NK-92 (cell line): ENCODE data around the gene ACOXL.

ENCODE experiments used
- DNase-seq: peaks from one replicate; lab custom pipeline; 2025; ENCODE audit not compliant: unreplicated experiment; lab: John Stamatoyannopoulos, UW

Gene ACOXL

DNA sequence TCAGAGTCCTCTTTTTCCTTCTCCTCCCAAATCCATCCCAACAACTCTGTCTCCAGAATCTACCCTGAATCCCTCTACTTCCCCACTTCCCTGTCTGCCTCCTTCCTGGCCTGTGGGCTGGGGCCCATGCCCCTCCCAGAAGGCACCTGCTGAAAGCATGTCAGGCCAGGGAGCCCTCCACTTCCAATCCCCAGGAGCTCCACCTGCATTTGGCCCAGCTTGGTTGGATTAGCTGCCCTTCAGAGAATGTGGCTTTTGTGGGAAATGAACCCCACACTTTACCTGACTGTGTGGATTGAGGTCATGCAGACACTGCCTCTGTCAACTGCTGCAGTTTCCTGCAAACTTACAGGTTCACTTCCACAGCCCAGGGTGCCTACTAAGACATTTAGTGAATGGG is 58.5 kb downstream of the ACOXL start:
- no peak for DNase-seq

DNA sequence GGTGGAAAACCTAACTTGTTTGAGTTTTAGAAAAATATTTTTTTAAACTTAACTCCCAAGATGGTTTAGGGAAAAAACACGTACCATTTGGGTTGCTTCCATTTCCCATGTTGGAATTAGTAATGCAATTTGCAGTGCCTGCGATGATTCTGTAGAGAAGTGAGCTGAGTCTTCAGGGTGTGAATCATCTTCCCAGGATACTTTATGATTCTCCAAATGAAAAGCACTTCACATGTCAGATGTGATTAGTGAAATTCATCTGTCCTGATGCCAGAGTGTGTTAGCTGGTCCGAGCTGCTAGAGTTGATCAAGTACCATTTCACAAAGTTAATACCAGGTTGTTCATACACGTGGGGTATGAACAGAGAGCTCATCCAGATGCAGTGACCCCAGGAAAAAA is 59.1 kb downstream of the ACOXL start:
- no peak for DNase-seq

DNA sequence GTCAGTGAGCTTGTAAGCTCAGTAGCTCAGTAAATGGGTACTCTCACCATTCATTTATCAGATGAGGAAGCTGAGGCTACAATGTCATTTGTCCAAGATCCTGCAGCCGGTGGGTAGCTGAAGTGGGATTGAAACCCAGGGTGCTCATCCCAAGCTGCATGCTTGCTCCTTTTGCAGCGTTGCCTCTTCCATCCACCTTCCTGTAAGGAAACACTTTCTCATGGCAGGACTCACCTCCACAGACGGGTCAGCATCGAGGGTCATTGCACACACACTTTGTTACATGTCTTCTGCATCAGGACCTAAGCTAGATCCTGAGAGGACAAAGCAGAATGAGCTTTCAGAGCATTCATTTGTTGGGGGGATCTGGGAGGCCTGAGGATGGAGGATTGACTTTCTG is 60.7 kb downstream of the ACOXL start:
- no peak for DNase-seq

DNA sequence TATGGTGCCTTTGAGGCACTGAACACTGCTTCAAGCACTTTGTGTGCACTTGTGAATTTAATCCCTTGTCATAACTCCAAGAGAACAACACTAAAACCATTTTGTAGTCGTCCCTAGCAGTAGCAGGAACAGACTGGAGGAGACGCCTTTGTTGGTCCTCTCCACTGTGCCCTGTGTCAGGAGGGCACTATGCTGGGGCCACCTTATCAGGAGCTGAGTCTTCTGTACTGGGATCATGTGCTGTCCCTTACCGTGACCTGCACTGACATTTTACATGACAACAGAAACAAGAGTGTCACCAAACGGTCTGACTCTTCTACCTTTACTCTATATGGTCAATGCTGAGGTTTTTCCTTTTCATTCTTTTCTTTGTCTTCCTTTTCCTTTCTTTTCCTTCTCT is 62.0 kb downstream of the ACOXL start:
- DNase-seq, result no peak

DNA sequence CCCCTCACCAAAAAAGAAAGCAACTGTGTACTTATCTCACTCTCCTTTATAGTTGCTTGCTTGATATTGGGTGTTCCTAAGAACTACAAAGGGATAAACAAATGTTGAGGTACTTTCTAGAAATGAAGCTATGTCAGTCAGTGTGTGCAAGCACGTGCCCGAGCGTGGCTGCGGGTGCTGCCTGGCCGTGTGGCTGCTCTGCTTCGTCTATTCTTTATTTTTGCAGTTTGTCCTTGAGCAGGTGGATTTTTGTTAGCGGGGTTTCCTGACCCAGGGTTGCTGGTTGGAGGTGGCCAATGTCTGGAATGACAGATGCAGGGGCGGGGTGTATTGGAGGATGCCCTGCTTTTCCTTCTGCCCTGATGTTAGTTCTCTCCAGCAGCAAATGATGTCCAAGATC is 62.6 kb downstream of the ACOXL start:
- DNase-seq, result no peak

DNA sequence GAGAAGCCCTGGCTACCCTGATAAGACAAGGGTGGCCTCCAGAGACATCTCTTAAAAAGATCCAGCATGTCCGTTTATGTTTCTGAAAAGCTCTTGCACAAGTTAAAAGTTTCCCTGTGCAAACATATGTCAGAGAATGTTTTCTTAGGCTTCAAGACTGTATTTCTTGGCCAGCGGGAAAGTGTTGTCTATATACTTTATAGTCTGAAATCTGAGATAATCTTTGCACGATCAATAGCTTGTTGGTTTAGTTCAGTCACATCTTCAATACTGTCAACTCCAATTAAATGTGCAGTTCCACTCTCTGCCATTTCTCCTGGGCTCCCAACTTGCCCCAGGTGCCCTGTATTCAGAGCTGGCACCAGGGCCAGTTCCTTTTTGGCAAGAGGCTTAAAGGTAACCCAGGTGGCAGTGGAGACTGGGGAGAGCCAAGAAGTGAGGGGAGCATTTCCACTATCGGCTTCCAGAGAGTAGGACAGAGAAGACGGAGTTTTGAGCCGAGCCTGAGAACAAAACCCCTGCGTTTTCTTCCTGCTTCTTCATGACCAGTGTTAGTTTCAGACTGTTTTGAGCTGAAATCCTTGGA is 64.4 kb downstream of the ACOXL start:
- DNase-seq, result no peak

DNA sequence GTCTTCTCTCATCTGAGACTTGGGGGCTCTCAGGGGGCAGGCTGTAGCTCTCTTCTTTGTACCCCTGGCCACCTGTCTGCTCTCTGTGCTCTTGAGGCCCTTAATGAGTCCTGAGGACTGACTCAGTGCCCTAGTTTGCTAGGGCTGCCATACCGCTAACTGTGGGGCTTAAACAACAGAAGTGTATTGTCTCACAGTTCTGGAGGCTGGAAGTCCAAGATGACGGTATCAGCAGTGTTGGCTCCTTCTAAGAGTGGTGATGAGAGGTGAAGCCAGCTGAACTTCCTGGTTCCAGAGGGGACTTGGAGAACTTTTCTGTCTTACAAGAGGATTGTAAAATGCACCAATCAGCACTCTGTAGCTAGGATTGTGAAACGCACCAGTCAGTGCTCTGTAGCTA is 67.0 kb downstream of the ACOXL start:
- no peak for DNase-seq

DNA sequence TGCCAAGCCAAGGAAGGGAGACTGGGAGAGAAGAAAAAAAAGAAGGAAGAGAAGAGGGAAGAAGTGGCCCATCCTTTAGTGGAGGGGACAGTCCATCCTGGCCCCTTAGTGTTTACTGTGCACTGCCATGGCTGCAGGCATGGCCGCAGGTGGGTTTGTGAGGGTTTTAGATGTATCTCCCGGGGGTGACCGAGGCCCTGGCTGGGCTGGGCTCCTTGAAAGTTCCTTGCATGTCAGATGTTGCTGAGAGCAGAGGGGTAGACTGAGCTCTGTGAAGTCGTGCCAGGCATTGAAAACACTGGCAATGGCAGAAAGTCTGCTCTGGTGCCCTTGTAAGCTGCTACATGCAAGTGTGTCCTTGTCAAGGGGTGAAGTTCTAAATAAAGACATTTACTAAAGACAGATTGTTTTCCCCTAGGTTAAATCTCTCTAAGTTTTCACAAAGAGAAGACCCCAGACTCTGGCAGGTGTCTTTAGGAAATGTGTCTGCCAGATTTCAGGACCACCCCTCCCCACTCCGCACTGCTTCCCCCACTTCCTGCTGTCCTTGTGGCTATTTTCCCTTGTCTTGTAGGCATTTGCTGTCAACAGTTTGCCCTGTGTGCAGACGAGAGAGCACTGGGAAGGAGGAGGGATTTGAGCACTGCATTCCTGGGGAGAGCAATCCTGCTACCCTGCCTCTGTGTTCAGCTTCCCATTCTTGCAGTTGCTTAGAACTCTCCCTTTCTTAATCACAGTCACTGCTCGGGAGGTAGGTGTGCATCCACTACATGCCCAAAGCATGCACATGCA is 68.4 kb downstream of the ACOXL start:
- no peak for DNase-seq

DNA sequence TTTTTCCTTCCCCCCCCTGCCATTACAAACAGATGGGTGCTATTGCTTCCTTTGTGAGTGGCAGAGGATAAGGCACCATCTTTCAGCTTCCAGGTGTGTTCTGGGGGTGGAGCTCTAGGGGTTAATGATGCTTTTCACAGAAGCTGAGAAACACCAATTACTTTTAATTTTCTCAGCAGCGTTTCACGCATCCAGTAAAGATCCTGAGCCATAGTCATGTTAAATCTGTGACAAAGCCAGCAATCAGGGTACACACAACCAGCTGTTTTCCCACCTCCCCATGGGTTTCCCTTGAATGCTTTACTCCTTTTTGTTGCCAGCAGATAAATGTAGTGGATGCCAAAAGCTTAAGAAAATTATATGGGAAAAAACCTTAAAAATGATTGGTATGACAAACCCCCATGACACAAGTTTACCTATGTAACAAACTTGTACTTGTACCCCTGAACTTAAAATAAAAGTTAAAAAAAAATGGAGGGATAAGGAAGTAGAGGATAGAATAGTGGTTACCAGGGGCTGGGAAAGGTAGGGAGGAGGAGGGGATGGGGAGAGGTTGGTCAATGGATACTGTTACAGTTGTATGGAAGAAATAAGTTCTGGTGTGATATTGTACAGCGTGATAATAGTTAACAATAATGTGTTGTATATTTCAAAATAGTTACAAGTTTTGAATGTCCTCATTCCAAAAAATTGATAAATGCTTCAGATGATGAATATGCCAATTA is 70.0 kb downstream of the ACOXL start:
- DNase-seq, result no peak

DNA sequence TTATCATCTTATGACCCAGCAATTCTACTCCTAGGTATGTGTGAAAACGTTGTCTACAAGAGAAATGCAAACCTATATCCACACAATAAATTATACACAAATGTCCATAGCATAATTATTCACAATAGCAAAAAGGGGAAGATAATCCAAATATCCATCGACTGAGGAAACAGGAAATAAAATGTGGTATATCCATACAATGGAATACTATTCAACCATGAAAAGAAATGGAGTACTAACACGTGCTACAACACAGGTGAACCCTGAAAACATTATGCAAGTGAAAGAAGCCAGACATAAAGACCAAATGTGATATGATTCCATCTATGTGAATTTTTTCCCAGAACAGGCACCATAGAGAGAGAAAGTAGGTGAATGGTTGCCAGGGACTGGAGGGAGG is 72.1 kb downstream of the ACOXL start:
- no peak for DNase-seq

DNA sequence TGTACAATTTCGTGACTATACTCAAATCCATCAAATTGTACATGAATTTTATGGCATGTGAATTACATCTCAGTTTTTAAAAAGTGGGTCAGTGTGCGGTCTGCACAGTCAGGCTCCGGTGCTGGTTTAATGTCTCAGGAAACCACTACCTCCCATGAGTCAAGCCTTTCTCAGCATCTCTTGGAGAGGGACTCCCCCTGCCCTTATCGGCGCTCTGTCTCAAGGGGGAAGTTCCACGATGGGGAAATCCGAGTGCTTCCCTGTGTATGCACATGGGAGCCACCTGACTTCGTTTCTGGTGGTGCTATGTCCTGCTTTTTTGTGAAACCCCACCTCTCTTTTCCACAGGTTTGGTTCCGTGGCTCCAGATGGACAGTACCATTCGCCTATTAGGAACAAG is 72.5 kb downstream of the ACOXL start:
- no peak for DNase-seq

DNA sequence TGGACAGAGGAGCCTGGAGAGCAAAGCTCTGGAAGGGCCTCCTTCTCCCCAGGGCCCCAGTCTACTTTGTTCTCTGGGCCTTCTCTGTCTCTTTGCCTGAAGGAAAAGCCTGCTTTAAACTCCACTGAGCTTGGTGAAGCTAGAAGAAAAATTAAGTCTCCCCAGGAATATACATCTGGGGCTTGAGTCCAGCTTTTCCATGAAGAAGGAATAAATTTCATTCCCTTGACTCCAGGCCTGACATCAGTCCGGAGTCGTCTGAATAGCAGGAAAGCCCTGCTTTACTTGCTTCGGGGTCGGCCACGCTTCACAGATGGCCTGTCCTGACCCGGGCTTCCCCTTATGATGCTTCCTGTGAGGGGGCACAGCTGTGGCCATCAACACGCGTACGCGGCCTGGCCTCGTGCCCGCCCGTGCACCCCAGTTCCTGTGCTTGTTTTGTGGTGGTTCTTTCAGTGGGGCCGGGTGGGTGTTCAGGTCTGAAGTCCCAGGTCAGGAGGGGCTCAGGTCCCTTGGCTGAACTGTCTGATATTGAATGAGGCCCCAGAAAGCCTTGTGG is 73.6 kb downstream of the ACOXL start:
- DNase-seq, result no peak

DNA sequence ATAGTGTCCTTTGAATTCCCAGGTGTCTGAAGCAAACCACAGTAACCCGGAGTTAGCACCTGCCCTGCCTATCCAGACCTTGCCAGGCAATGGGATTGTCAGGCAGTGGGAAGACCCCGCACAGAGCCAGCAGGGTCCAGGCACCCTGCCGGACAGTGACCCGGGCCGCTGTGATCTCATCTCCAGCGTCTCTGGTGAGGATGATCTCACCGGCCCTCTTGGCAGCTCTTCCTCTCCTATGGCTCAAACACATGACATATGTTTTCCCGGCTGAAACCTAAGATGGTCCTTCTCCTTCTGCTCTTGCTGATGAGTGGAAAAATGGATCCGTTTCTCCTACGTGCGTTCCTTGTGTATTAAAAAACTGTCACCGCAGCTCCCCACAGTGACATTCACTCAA is 75.1 kb downstream of the ACOXL start:
- DNase-seq, result no peak

DNA sequence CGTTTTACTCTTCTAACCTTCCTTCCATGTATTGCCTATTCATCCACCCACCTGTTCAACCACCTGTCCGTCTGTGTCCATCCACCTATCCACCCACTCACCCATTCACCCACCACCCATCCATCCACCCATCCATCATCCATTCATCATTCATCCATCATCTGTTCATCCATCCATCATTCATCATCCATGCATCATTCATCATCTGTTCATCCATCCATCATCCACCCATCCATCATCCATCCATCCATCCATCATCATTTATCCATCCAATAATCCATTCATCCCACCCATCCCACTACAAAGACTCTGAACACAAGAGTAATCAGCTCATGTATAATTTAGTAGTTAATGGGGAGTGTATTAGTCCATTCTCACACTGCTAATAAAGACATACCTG is 78.0 kb downstream of the ACOXL start:
- DNase-seq, result no peak

DNA sequence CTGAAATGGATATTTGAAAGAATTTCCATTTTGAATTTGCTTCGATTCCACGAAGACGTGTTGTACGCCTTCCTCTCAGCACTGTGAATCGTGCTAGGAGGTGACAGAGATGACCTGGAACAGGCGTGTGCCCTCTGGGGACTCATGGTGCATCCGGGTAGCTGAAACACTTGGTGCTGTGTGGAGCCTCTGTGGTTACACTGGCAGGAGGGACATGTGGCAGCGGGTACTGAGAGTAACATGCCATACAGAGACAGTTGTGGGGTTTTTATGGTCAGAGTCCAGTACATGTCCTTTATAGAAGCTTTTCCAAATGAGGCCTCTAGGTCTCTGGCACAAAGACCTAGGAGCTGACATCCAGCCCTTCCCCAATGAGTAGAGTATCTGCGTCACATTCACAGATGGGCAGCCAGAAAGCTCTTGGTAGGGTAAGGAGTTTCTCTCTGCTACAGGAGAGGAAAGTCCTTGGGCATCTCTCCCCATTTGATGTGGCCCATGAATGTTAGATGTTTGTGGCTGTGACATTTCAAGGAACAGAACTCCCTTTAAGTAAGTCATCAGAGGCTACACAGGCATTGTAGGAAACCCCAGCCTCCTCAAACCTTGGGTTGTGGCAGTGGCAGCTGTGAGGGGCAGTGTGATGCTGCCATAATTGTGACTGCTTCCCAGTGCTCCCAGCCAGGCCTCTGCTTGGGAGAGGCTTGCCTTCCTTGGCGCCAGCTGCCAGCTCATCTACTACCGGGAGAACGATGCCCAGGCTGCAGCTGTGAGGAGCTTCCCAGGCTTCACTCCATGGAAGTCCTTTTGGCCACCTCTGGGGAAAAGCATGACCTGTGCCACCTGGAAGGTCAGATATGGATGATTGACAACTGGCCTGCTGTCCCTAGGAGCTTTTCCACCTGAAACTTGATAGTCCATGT is 80.6 kb downstream of the ACOXL start:
- DNase-seq, result no peak

DNA sequence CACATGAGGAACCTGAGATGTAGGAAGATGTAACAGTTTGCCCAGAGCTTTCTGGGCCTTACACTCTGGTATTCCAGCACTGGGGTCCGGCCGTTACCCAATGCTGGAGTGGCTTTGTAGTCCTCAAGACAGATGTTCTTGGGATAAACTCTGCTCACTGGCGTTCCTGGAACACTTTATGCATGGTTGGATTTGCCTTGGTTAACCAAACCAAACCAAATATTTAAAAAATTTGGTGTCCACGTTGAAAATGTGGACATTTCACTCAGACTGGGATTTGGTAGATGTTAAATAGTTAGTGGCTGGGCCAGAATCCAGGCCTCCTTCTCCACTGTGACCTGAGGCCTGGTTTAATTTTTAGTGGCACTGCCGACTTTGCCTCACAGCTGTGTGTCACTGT is 81.5 kb downstream of the ACOXL start:
- no peak for DNase-seq

DNA sequence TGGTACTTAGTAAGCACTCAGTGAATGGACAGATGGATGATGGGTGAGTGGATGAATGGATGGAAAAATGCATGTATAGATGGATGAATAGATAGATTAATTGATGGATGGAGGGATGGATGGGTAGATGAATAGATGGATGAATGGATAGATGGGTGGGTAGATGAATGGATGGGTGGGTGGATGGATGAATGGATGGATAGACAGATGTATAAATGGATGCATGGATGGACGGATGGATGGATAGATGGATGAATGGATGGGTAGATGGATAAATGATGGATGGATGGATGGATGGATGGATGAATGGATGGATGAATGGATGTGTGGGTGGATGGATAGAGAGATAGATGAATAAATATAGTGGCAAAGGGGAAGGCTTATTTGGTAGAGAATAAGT is 83.6 kb downstream of the ACOXL start:
- DNase-seq, result no peak

DNA sequence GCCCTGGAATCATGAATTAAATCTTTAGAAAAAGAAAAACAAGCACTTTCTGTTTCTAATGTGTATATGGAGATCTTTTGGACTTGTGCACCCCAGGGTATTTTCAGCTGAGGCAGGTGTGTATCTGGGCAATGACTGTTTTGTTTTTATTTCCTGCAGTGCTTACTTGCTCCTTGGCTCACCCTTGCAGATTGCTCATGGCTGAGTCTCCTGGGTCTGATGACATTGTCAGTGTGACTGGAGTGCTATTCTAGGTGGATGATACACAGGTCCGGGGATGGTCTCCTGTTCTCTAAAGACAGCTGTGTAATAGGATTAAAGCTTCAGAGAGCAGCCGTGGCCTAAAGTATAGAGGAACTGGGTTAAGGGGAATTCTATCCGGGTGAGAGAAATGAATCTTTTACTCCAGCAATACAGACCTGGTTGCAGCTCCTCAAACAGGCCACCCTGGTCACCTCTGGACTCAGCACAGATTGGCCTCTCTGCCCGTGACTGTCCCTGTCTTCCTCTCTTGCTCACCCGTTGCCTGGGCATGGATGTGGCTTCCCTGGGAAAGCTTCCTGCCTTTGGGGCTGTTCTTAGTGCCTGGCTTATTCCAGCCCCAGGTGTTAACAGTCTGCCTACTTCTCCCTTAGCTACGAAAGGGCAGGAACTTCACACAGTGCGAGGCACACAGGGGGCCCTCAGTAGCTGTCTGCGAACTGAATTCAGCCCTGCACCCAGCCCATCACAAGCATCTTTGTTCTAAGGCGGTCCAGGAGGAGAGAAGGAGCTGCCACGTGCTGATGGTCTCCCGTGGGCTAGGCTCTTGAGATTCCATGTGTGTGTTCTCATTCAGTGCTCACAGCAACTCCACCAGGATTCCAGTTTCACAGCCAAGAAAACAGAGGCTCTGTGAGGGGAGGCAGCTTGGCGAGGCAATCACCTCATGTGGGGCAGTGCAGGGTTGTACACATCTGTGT is 84.3 kb downstream of the ACOXL start:
- no peak for DNase-seq

DNA sequence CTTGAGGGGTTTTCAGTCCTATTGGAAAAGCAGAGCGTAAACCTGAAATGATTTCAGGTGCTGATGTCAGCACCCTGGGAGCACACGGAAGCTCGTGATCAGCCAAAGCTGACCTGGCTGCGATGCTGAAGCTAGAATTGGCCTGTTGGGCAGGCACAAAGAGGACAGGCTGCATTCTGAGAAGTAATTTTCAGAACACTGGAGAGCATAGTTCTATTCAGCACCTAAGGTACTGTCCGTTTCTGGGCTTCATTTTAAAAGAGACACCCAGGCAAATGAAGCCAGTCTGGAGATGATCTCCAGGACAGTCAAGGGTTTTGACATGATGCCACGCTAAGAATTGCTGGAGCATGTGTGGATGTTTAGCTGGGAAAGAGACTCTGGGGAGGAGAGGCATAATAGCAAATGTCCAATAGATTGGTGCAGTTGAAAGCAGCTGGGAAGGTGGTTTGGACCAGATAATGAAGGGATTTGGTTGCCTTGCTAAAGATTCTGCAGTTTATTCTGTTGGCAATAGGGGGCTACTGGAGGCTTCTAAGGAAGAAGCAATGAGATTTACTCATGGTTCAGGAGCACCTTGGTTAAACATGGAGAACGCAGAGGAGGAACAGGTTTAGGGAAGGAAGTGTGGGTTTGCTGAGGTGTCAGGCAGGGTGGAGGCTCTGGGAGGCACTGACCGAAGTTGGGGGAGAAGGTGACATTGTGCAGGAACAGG is 86.6 kb downstream of the ACOXL start:
- DNase-seq, result no peak
